GM21515 (cell line): ENCODE measurements around the gene DDX1.
"Not testable (repeated sequence)": the region's sequence is repeated elsewhere in the genome, so short reads cannot be mapped to it uniquely, and the experiment has no call there.

Source experiments
- ATAC-seq: cut with Tn5 transposase; IDR thresholded peaks from one replicate; pipeline ENCODE4 v1.9.1; 2021; ENCODE audit not compliant: unreplicated experiment

Gene DDX1

GRCh38 chr2:15591692-15592463 is at the start of gene DDX1:
Gene DDX1 (plus strand): TSS chr2:15591868. CDS start chr2:15591934, 66 bp downstream.
- ATAC-seq = peak; percentile 94

GRCh38 chr2:15542269-15542668 is 49.4 kb upstream of the DDX1 start:
- not testable (repeated sequence) for ATAC-seq

GRCh38 chr2:15543053-15543452 is 48.6 kb upstream of the DDX1 start:
- ATAC-seq = no peak

- no peak for ATAC-seq
Observed at GRCh38 chr2:15543541-15543940, 48.1 kb upstream of the DDX1 start.

GRCh38 chr2:15544227-15544626 is 47.4 kb upstream of the DDX1 start:
- ATAC-seq = no peak

- no peak for ATAC-seq
Observed at GRCh38 chr2:15546297-15547098, 45.2 kb upstream of the DDX1 start.

GRCh38 chr2:15547115-15547876 is 44.4 kb upstream of the DDX1 start:
- ATAC-seq = no peak

- no peak for ATAC-seq
Observed at GRCh38 chr2:15548974-15549373, 42.7 kb upstream of the DDX1 start.

GRCh38 chr2:15553519-15553918 is 38.1 kb upstream of the DDX1 start:
- ATAC-seq = no peak

- no peak for ATAC-seq
Observed at GRCh38 chr2:15553951-15554350, 37.7 kb upstream of the DDX1 start.

GRCh38 chr2:15554525-15555218 is 37.0 kb upstream of the DDX1 start:
- no peak for ATAC-seq

GRCh38 chr2:15555760-15556193 is 35.9 kb upstream of the DDX1 start:
- no peak for ATAC-seq

GRCh38 chr2:15556311-15556930 is 35.2 kb upstream of the DDX1 start:
- no peak for ATAC-seq

GRCh38 chr2:15557887-15558311 is 33.8 kb upstream of the DDX1 start:
- no peak for ATAC-seq

GRCh38 chr2:15559379-15560139 is 32.1 kb upstream of the DDX1 start:
- no peak for ATAC-seq

GRCh38 chr2:15560140-15560987 is 31.3 kb upstream of the DDX1 start:
- ATAC-seq = peak; percentile 37

- ATAC-seq = peak; percentile 87
Observed at GRCh38 chr2:15560988-15561573, 30.6 kb upstream of the DDX1 start, which contains the start of gene NBAS. Gene NBAS (minus strand): TSS chr2:15561334. CDS start chr2:15561304, 30 bp downstream.
